AG04449 (cell line): ENCODE results near the gene SPRR3.

Source experiments
- CTCF ChIA-PET: fragments of 350-600 bp; formaldehyde crosslinking; extraction: SDS; loops from one replicate; lab custom pipeline; 2021; ENCODE audit warnings: antibody characterized with exemption; lab: Yijun Ruan, JAX
- POLR2A ChIA-PET: fragments of 400-600, 350-600 bp; formaldehyde crosslinking; extraction: SDS; loops from one replicate; lab custom pipeline; 2020; ENCODE audit warnings: antibody characterized with exemption, inconsistent platforms; lab: Yijun Ruan, JAX
- DNase-seq: peaks from one replicate; pipeline ENCODE4 v3.0.0-alpha.2; 2010; ENCODE audit warnings: low read depth, low spot score
- H3K4me3 ChIP-seq: 2 replicates; pipeline ENCODE4 v1.5.1; 2011; ENCODE audit warnings: low read depth, mild to moderate bottlenecking, control low read depth, low read length
- TF ChIP-seq, protein P1 (sequence below): IDR thresholded peaks from one replicate; pipeline ENCODE4 v1.5.1; 2011; ENCODE audit warnings: mild to moderate bottlenecking, moderate library complexity, low read length, control low read depth, inconsistent platforms; ENCODE audit not compliant: insufficient read depth; ENCODE audit errors: missing control alignments

SPRR3 gene

DNA sequence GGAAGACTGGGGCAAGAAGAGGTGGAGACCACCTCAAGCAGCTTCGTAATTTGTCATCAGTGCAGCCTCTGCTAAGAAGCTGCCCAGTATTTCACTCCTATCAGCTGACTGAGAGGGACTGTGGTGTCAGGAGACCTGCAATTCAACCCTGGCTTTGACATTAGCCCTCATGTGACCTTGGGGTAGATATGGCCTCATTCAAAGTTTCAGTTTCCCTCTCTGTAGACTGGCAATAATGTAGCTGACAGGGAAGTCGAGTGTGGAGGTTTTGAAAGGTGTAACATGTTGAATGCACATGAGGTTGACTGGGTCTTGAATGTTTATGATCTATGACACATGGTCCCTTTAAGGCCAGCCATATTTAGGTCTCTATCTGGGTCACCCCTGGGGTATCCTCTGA, 33.3 kb upstream of the SPRR3 start:
- CTCF ChIA-PET, result no interaction called here
- TF ChIP-seq, protein P1, sequence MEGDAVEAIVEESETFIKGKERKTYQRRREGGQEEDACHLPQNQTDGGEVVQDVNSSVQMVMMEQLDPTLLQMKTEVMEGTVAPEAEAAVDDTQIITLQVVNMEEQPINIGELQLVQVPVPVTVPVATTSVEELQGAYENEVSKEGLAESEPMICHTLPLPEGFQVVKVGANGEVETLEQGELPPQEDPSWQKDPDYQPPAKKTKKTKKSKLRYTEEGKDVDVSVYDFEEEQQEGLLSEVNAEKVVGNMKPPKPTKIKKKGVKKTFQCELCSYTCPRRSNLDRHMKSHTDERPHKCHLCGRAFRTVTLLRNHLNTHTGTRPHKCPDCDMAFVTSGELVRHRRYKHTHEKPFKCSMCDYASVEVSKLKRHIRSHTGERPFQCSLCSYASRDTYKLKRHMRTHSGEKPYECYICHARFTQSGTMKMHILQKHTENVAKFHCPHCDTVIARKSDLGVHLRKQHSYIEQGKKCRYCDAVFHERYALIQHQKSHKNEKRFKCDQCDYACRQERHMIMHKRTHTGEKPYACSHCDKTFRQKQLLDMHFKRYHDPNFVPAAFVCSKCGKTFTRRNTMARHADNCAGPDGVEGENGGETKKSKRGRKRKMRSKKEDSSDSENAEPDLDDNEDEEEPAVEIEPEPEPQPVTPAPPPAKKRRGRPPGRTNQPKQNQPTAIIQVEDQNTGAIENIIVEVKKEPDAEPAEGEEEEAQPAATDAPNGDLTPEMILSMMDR, result no peak
- POLR2A ChIA-PET, result no interaction called here
- H3K4me3 ChIP-seq, result no peak overlapping the region
- DNase-seq, result no peak

DNA sequence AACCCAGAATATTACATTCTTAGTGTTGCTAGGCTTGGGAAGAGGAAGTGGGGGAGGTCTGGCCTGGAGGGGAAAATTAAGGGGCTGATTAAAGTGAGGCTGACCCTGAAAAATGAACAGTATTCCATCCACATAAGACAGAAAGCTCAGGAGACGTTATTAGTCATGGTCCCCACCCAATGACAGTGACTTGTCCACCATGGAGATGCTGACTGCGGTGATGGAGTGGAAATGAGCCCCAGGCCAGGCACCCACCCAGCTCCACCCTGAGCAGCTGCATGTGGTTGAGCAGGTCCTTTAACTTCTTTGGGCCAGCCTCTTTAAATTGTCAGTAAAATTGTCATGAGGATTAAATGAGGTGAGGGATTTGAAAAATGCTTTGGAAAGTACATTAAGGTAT, 32.5 kb upstream of the SPRR3 start:
- DNase-seq, result no peak
- TF ChIP-seq, protein P1, result no peak
- POLR2A ChIA-PET, result no interaction called here
- CTCF ChIA-PET, result no interaction called here
- H3K4me3 ChIP-seq, result no peak overlapping the region

DNA sequence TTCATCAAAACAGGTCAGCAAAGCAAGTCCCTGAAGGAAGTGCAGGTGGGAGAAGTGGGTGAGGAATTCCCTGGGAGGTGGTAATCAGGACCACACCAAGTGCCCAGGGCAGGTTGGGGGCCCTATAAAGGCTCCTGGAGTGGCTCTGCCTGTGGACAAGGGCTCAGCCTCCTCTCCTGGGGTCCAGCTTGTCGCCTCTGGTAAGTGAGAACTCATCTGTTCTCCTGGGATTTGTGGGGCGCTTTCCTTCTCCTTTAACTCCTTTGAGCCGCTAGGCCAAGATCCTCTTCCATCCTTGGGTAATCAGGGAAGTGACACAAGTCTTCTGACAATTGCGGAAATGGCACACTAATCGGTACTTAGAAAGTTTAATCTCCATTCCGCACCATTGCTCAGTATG, 31.1 kb upstream of the SPRR3 start, which contains the start of gene SPRR4:
SPRR4 (plus strand) TSS at position 154 of the 400 bp plus-strand sequence. CDS start 1,243 bp downstream, outside the sequence.
- no peak within 1 kb of the TSS for H3K4me3 ChIP-seq
- POLR2A ChIA-PET, result no interaction called here
- TF ChIP-seq, protein P1, result no peak
- CTCF ChIA-PET, result no interaction called here
- DNase-seq, result no peak

DNA sequence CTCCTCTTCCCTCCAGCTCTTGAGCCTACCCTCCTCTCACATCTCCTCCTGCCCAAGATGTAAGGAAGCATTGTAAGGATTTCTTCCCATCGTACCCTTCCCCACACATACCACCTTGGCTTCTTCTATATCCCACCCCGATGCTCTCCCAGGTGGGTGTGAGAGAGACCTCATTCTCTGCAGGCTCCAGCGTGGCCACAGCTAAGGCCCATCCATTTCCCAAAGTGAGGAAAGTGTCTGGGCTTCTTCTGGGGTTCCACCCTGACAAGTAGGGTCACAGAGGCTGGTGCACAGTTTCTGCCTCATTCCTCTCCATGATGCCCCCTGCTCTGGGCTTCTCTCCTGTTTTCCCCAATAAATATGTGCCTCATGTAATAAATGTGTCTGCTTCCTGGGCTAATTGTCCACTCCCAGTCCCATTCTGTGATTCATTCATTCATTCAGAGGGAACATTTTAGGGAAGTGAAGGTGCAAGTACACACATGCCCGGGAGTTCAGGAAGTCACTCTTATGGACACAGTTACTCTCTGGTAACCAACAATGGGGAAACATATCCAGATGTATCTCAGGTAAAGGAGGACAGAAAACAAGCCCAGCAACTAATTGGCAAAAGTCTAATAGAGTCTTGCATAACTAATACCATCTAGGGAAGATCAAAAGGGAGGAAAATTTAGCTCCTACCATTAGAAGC, 29.2 kb upstream of the SPRR3 start:
- TF ChIP-seq, protein P1, result no peak
- DNase-seq, result no peak
- no peak overlapping the region for H3K4me3 ChIP-seq
- ChIA-PET CTCF (no interaction called here), POLR2A (no interaction called here)

DNA sequence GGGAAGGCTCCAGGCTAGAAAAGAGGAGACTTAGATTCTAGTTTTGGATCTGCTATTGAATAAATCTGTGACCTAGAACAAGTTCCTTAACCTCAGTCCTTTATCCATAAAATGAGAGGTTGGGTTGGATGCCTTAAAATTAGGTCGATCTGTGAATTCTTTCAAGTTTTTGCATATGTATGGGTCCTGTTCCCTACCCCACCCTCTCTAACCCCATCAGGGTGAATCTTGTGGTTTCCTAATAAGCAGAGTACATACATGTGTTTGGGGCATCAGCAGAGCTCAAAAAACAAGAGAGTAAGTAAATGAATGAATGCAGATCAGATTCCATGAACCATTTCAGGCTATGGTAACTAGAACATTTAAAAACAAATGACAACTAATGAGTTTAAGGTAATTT, 24.9 kb upstream of the SPRR3 start:
- no peak for DNase-seq
- TF ChIP-seq, protein P1, result no peak
- no peak overlapping the region for H3K4me3 ChIP-seq
- ChIA-PET POLR2A (no interaction called here), CTCF (no interaction called here)

DNA sequence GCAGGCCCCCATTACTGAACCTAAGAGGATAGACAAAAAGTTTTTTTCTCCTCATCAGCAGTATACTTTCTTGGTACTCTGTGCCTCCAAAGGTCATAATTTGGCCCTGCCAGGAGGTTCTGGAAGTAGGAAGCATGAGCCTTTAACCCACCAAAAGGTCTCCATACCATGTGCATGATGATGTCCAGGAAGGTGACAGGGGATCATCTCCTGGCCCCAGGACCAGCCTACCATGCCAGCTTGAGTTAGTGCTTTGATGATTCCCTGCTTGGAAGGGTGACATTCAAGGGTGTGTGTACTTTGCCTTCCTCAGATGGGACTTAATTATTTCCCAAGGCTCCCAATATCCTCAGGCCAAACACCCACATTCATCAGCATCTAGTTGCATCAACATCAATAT, 23.9 kb upstream of the SPRR3 start:
- POLR2A ChIA-PET, result no interaction called here
- no peak overlapping the region for H3K4me3 ChIP-seq
- DNase-seq, result no peak
- CTCF ChIA-PET, result no interaction called here
- TF ChIP-seq, protein P1, result no peak
